Thyroid gland (tissue), 4 donors: ENCODE measurements around the gene ZBBX.

Experiments
- CTCF ChIP-seq, 6 experiments: fragments of 200-600 bp in 3 of 6; fragments of 450-650 bp in 3 of 6; sonication (generic) in 3 of 6; IDR thresholded peaks; one replicate each; pipeline ENCODE4 v1.5.1; 2016 to 2019; ENCODE audit warnings: antibody characterized with exemption in 6 of 6, mild to moderate bottlenecking in 2 of 6, inconsistent platforms in 1 of 6, moderate library complexity in 1 of 6
- POLR2A ChIP-seq, 2 donors: fragments of 450-650 bp; IDR thresholded peaks; one replicate each; pipeline ENCODE4 v1.6.1; 2017; ENCODE audit warnings: antibody characterized with exemption in 2 of 2, mild to moderate bottlenecking in 2 of 2, moderate library complexity in 1 of 2

- TF ChIP-seq POLR2A (IDR thresholded peaks at IDR 0.05), result no peak
- peak in 1 of 6 experiments; percentile 24 for TF ChIP-seq CTCF (IDR thresholded peaks at IDR 0.05)
Measured at GRCh38 chr3:167406876-167407492, 26.9 kb upstream of the ZBBX start.
